HG03571 (cell line): ENCODE measurements around the gene ANKRD29.

Experiments used
- ATAC-seq: cut with Tn5 transposase; IDR thresholded peaks from one replicate; pipeline ENCODE4 v1.9.1; 2021; ENCODE audit not compliant: unreplicated experiment

The ANKRD29 gene

DNA sequence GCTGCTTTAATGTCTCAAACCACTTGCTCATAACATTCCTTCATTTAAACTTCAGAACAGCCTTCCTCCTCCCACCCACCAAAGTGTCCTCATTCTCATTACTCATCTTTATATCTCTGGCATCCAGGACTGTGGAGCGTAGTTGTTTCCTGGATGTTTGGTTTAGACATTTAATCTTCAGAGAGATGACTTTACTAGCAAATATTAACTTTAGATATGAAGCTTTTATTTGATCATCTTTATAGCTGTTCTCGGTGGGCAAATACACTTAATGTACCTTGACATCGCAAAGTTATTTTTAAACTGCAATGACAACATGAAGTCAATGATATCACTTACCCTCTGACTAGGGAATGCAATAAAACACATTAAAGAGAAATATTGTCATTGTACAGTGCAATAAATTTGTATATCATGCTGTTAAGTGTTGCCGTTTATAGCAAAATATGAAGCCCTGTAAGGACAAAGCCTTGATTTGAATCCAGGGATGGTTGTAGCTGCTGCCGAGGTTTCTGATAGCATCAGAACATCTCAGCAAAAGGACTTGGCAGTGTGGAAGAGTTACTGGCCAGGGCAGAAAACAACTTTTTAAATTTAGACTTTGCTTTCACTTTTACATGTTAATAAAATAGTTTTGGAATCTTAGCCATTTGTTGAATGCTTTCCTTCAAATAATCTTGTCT is 21.9 kb upstream of the ANKRD29 start:
- no peak for ATAC-seq

DNA sequence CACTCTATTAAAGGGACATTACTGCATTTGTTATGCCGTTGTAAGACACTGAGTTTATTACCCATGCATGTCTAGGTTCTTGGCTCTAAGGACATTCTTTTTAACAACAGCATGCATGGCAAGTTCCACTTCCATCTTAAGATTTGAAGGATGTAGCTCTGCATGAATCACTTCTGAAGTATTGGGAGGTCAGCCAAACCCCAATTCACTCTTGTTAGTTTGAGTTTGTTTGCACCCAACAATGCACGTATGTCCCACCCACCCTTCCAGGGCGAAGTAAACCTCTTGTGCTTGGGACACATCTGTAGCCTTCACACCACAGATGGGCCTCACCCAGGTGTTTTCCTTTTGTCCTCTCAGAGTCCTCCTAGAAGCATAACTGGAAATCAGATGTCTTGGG is 21.0 kb upstream of the ANKRD29 start:
- ATAC-seq = no peak

- ATAC-seq = no peak
Observed at GRCh38 chr18:23683155-23683554, 20.4 kb upstream of the ANKRD29 start.

GRCh38 chr18:23682472-23682871 is 19.8 kb upstream of the ANKRD29 start:
- ATAC-seq = peak; percentile 72

DNA sequence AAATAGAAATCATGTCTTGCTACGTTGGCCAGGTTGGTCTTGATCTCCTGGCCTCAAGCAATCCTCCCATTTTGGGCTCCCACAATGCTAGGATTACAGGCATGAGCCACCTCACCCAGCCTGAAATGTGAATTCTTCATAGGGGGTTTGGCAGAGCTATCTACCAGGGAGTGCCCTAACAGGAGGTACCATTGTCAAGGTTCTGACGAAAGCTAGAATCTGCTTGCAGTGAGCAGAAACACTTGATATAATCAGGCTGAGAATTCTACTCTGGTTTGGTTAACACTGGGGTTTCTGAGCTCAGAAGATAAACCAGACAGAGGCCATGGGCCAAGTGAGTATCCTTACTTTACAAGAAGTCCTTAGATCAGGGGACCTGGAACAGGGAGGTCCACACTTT is 19.3 kb upstream of the ANKRD29 start:
- no peak for ATAC-seq

DNA sequence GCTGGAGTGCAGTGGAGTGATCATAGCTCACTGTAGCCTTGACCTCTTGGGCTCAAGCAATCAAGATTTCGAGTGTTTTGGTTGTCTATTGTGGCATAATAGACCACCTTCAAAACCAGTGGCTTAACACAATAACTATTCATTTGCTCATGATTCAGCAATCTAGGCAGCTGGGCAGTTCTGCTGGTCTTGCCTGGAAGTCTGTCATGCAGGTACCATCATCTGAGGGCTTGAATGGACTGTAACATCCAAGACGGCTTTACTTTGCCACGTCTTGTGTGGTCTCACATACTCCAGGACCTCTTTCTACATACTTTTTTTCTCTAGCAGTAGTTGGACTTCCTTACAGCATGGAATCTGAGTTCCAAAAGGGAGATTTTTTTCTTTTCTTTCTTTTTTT is 13.2 kb upstream of the ANKRD29 start:
- ATAC-seq = no peak

GRCh38 chr18:23675236-23675635 is 12.5 kb upstream of the ANKRD29 start:
- no peak for ATAC-seq

- ATAC-seq = no peak
Observed at GRCh38 chr18:23673725-23674124, 11.0 kb upstream of the ANKRD29 start.

DNA sequence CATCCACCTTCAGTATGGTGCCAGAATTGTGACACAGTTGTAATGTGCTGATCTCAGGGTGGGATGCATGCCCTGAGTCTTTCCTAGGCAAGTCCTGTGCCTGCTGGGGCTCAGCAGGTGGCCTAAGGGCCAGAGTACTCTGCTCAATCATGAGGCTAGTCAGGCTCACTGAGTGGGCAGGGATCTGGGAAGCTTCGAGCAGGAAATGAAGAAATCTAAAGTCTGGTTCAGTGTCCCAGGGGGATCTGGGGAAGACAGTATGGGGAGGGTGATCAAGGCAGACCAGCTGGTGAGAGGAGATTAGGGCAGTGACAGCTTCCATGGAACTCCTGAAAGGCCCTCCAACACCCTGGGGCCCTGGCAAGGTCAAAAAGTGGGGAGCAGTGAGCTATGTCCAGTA is 8.9 kb upstream of the ANKRD29 start:
- ATAC-seq = no peak

DNA sequence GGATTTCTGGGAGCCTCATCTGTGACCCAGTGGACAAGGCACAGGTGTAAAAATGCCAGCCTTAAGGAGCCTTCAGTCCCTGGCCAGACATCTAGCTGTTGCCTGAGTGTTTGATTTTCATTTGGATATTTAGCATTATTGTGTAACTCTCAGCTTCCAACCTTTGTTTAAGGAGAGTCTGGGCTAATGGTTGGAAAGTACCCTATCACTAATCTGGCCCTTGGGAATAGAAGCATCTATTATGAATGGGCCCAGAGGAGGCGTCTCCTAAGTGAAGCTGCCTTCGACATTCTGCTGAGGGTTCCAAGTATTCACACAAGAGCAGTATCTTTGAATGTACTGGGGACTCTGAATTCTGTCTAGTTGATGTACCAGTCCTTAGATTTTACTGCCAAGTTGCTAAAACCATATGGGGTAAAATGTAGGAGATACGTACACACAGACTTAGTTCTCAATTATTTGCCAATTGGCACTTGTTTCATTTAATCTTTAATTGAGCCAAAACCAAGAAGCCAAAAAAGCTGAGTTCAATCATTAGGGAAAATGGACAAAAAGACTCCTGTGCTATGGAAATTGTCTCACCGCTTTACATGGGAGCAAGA is 7.2 kb upstream of the ANKRD29 start:
- no peak for ATAC-seq

DNA sequence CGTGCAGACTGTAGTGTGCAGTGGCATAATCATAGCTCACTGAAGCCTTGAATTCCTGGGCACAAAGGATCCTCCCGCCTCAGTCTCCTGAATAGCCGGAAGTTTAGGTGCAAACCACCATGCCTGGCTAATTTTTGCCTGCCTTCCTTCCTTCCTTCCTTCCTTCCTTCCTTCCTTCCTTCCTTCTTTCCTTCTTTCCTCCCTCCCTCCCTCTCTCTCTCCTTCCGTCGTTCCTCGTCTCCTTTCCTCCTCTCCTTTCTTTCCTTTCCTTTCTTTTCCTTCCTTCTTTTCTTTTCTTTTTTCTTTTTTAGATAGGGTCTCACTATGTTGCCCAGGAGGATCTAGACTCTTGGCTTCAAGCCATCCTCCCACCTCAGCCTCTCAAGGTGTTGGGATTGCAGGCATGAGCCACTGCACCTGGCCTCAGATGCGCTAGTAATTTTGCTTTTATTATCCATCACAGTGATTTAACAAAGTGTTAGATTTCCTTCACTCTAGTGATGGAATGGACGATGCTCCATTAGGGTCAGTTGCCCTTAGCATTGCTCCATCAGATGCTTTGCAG is 6.6 kb upstream of the ANKRD29 start:
- ATAC-seq = no peak

GRCh38 chr18:23668731-23669130 is 6.0 kb upstream of the ANKRD29 start:
- ATAC-seq = no peak

GRCh38 chr18:23667114-23667513 is 4.4 kb upstream of the ANKRD29 start:
- ATAC-seq = no peak

- ATAC-seq = no peak
Observed at GRCh38 chr18:23664674-23665073, 2.0 kb upstream of the ANKRD29 start.

DNA sequence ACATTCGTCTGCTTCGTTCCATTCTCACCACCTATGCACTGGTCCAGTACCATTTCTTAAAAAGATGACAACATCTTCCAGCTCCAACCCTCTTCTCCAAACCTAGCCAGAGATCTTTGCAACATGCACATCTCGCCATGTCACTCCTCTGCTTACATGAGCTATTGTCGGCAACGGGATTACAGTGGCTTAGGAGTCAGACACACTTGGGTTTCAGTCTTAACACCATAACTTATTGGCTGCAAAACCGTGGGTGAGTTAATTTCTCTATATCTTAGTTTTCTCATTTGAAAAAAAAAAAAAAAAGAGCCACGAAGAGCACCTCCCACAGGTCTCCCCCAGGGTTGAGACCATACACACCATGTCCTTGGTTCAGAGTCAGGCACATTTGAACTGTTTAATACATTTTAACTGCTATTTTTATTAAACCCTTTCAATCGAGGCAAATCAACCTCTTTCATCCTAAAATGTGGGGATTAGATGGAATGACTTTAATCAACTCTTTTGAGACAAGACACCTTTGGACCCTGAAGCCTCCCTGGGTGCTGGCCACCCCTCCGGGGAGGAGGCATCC is 889 bp downstream of the ANKRD29 start:
- no peak for ATAC-seq

GRCh38 chr18:23658285-23658684 is 4.4 kb downstream of the ANKRD29 start:
- no peak for ATAC-seq

GRCh38 chr18:23652232-23652631 is 10.5 kb downstream of the ANKRD29 start:
- ATAC-seq = no peak

DNA sequence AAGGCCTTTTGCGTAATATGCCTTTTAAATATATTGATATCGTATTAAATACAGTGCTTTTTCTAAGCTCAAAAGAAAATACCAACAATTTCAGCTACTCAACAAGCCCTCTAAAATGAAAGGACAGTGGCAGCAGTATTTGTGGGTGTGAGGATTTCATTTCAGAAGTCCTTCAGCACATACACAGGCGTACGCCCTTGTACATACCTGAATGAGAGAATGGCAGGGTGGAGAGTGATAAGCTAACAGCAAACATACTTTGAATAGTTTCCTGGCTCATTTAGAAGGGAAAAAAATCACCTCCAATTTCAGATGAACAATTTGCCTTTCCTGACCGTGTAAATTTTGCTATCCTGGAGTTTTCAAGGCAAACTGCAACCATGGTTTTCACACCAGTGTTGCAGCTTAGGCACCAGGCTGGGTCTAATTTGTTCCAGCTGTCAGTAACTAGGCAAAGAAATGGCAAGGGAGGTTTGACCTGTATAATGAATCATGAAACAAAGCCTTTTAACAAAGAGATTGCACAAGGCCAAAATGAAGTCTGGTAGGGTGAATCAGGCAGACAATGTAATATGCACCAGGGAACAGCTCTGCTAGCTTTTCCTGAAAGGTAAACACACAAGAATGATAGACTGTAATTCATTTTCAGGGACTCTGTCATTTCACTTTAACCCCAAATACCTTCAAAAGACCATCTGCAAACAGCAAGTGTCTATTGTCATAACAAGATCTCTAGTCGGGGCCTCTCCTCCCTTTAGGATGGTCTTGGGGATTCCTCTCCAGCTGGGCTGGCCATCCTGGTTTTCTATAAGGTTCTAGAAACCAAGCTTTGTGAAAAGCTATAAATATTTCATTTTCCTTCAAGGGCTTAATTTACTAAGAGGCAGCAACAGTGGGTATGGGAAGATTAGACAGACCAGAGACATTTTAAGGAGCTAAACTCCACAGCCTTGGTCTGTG is 11.5 kb downstream of the ANKRD29 start:
- ATAC-seq = no peak

GRCh38 chr18:23648940-23649607 is 13.6 kb downstream of the ANKRD29 start:
- no peak for ATAC-seq

GRCh38 chr18:23648456-23648855 is 14.3 kb downstream of the ANKRD29 start:
- ATAC-seq = no peak

GRCh38 chr18:23646282-23646681 is 16.4 kb downstream of the ANKRD29 start:
- no peak for ATAC-seq
